ENCODE results near the gene ESPNL.
"Not testable (repeated sequence)": the region's sequence is repeated elsewhere in the genome, so short reads cannot be mapped to it uniquely, and the experiment has no call there.

Gene ESPNL

GRCh38 chr2:238161291-238162051, 61.3 kb downstream of the ESPNL start:
- DNase-seq, result no peak

DNA sequence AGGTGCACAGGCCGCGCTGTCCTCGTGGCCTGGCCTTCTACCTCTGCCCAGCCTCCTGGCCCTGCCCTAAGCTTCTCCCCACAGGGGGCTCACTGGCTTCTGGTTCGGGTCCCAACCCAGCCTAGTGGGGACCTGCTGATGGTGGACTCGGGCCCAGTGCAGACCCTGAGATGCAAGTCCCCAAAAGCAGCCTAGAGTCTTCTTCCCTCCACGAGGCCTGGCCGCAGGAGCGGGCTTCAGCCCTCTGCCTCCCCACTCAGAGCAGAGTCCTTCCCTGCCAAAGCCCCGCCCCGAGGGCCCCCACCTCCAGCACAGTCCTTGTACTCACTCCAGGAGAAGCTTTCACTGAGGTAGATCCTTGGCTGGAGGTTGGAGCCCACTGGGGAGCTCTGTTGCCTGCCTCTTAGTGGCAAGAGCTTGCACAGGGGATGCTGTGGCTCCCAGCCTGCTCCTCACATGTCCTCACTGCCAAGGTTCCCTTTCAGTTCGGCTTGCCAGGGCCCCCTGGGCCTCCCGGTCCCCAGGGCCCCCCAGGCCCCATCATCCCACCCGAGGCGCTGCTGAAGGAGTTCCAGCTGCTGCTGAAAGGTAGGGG, 62.2 kb downstream of the ESPNL start:
- DNase-seq, result peak; percentile 10

DNA sequence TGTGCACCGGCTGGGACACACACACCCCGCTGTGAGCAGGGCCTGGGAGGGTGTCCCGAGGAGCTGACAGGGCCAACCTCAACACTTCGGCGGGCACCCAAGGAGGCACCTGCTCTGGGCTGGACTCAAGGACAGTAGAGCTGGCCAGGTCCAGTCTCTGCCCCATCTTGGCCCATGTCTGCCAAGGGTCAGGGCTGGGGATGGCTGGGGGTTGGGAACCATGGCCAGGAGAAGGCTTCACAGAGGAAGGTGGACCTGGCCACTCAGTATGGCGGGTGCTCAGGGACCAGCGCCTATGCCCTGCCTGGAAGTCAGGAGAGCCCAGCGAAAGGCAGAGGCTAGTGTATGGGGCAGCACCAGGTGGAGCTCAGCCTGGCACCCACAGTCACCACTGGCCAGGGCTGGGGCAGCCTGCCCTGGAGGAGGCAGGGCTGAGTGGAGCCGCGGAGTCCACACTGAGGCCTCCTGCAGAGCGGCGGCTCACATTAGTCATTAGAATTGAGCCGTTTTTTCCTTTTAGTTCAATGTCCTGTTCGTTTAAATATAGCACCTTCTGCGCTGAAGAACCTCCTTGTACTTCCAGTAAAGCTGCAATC, 62.8 kb downstream of the ESPNL start:
- peak; percentile 10 for DNase-seq

DNA sequence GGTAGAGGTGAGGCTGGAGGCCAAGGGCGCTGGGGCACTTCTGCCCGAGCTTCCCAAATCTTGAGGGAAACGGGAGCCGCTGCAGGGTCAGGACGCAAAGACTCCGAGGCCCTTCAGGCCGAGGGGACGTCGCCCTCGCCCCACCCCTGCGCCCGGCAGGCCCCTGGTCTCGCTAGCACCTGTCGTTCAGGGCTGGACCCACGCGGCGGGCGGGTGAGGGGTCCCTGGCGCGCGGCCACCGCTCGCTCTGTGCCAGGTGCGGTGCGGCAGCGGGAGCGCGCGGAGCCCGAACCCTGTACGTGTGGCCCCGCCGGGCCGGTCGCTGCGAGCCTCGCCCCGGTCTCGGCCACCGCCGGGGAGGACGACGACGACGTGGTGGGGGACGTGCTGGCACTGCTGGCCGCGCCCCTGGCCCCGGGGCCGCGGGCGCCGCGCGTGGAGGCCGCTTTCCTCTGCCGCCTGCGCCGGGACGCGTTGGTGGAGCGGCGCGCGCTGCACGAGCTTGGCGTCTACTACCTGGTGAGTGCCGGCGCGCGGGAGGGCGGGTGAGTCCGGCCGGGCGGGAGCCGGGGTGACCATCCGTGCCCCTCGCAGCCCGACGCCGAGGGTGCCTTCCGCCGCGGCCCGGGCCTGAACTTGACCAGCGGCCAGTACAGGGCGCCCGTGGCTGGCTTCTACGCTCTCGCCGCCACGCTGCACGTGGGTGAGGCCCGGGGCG, 63.5 kb downstream of the ESPNL start:
- DNase-seq, result peak; percentile 10

DNA sequence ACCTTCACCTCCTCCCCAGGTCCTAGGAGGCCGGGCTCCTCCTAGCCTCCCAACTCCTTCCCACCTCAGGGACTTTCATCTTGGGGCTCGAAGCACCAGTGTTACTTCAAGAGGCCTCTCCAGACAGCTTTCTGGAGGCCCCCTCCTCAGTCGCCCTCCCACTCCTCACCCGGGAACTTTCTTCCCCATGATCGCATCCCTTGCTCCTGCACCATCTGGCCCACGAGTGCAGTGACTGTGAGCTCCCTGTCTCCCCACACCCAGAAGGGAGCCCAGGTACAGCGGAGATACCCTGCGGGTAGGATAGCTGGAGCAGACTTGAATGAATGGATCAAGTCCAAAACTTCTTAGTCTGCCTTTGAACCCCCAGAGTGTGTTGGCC, 64.8 kb downstream of the ESPNL start:
- no peak for DNase-seq

GRCh38 chr2:238165288-238165921, 65.3 kb downstream of the ESPNL start:
- no peak for DNase-seq

DNA sequence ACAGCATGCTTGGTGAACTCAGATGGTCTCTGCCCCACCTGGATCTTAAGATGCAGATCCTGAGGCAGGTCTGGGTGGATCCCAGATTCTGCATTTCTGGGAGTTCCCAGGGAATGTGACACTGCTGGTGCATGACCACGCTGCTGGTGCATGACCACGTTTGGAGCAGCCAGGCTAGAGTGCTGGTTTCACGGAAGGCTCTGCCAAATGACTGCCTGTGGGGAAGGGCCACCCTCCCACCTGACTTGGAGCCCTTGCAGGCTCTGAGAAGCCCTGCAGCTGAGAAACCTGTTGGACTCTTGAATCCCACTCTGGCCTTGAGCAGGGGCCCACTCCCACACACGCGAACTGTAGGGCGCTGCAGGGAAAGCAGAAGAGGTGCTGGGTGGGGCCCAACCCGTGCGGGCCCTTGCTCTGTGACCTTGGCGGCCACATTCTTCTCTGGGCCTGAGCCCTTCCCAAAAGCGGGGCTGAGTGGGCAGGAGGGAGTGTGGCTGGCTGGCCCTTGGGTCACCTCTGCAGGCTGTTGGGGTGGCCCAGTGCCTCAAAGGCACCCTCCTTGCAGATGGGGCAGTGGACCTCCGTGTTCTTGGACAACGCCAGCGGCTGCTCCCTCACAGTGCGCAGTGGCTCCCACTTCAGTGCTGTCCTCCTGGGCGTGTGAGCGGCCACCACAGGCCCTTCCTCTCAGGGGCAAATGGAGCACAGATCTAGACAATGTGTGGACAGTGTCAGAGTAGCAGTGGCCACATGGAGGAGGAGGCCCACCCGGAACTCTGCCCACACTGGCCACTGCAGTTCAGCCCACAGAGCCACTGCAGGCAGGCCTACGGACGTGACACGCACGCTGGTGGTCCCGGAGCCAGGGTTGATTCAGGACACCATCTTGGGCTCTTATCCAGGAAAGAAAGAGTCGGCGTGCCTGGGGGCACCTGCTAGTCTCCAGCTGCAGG, 66.5 kb downstream of the ESPNL start:
- DNase-seq, result no peak

DNA sequence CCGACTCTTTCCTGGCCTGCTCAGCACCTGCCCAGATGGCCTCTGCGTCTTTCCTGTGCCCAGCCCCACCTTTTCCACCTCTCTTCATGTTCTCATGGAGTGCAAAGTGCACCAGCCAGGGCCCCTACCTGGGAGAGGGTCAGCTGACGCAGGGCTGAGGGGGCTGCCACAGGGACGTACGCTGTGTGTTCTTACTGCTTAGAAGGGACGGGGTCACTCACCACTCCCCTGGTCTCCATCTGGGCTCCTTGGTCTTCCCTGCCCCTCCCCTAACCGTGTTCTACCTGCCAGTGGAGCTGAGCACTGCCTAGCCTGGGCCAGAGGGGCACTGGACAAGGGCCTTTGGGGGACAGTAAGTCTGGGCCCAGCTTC, 67.2 kb downstream of the ESPNL start:
- no peak for DNase-seq

- DNase-seq, result no peak
Measured at GRCh38 chr2:238167761-238168160, 67.6 kb downstream of the ESPNL start.

- no peak for DNase-seq
Measured at GRCh38 chr2:238168196-238169047, 68.3 kb downstream of the ESPNL start.

GRCh38 chr2:238169048-238169707, 69.0 kb downstream of the ESPNL start:
- DNase-seq, result no peak

GRCh38 chr2:238169708-238170251, 69.6 kb downstream of the ESPNL start:
- DNase-seq, result no peak

GRCh38 chr2:238170386-238171071, 70.4 kb downstream of the ESPNL start:
- DNase-seq, result no peak

- DNase-seq, result not testable (repeated sequence)
Measured at GRCh38 chr2:238171072-238171431, 70.9 kb downstream of the ESPNL start.

DNA sequence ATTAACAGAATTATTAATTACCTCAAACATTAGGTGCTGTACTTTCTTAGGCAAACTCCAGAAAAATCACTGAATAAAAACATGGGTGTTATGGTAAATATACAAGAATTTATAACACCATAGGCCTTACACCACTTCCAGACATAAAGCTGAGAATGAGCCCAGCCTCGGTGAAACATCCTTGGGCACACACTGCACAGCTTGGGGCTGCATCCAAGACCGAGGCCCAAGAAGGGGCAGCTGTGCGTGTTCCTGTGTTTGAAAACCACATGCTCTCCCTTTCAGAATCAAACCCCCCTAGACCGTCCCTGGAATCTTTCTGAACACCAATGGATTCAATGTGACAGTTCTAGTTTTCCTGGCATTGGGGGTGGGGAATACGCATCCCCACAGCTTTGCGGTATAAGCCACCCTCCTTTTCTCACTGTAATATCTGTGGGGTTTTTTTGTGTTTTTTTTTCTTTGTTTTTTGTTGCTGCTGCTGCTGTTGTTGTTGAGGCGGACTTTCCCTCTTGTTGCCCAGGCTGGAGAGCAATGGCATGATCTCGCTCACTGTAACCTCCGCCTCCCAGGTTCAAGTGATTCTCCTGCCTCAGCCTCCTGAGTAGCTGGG, 71.5 kb downstream of the ESPNL start:
- no peak for DNase-seq

- no peak for DNase-seq
Measured at GRCh38 chr2:238172439-238172838, 72.3 kb downstream of the ESPNL start.

DNA sequence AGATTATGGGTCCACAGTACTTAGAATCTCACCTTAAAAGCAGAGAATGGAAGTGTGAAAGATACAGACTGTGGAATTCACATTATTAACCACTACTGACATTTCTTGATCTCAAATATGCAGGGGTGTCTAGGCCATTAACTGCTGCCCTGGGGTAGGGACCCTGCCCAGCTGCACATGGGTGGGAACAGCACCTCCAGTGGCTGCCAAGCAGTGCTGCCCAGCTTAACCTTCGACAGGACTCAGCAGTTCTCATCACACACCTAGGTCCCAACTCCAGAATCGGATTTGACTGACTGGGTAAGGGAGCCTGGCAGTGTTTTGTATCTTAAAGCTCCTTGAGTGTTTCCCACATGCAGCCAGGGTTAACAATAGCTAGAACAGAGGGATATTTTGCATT, 73.6 kb downstream of the ESPNL start:
- no peak for DNase-seq

DNA sequence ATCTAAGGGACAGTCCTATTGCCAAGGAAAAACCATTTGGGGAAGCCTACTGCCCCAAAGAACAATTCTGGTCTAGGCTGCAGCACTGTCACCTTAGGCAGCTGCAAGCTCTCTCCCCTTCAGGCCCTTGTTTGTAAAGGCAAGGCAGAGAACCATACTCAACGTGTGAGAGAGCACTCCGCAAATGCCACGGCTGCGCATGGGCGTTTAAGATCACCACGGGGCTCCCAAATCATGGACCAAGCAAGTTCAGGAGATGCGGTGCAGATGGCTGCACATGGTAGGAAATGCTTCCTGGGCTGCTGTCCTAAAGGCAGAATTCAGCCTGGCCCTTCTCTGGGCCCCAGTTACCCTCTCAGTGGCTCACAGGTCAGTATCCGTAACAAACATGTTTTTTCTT, 74.2 kb downstream of the ESPNL start:
- DNase-seq, result no peak

- DNase-seq, result no peak
Measured at GRCh38 chr2:238174701-238175100, 74.6 kb downstream of the ESPNL start.

Data from activated naive CD4-positive, alpha-beta T cell treated with anti-CD3 and anti-CD28 coated beads, Interleukin-2, amount 50 U/mL, for 16 hours (primary cell).